Stimulated activated CD4-positive, alpha-beta T cell treated with anti-CD3 and anti-CD28 coated beads, Interleukin-2, amount 100 ng/mL, for 48 hours (primary cell): ENCODE results near the gene USP6NL.
A peak's percentile ranks its signal among the peaks of the same experiment; 100 is the strongest.
"Not testable (repeated sequence)": the region's sequence is repeated elsewhere in the genome, so short reads cannot be mapped to it uniquely, and the experiment has no call there.

ENCODE experiments used
- DNase-seq, 2 donors: peaks; one replicate each; pipeline ENCODE4 v3.0.0-alpha.2; 2020

The USP6NL gene

DNA sequence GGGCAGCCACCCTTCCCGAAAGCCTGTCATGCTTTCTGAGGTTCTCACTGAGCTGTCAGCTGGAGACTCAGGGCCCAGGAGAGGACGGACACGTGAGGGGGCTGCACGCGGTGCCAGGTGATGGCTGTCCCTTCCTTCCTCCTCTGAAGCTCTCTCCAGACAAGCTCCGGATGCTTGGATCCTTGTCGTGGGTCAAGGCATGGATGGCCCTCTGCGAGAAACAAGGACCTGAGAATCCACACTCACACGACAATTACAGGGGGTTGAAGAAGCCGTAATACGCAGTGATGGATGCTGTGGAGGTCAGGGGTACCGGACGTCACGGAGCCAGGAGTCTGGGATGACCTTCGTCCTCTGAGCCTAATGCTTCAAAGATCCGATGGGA, 170.3 kb downstream of the USP6NL start:
- no peak for DNase-seq

DNA sequence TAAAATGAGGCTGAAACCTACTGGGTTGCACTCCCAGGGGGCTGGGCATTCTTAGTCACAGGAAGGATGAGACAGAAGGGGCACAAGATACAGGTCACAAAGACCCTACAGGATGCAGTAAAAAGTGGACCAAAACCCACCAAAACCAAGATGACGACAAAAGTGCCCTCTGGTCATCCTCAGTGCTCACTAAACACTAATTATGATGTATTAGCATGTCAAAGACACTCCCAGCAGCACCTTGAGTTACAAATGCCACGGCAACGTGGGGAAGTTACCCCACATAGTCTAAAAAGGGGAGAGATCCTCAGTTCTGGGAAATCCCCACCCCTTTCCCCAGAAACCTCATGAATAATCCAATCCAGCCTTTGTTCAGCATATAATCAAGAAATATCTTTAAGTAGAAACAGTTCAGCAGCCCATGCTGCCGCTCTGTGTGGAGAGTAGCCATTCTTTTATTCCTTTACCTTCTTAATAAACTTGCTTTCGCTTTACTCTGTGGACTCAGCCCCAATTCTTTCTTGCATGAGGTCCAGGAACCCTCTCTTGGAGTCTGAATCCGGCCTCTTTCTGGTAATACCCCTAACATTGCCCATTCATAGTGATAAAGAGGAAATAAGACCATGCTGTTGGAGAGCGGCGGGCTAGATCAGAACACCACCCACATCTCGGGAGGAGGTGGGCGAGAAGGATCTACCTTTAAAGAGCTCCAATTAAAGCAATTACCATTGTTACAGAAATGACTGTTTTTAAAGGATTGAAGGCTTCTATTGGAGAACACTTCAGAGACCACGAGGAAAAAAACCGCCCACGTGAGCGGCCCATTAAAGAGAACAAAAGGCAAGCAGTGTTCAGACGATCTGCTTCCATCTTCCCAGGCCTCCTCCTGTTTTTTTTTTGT, 170.9 kb downstream of the USP6NL start:
- DNase-seq: peak; percentile 23 to 27

DNA sequence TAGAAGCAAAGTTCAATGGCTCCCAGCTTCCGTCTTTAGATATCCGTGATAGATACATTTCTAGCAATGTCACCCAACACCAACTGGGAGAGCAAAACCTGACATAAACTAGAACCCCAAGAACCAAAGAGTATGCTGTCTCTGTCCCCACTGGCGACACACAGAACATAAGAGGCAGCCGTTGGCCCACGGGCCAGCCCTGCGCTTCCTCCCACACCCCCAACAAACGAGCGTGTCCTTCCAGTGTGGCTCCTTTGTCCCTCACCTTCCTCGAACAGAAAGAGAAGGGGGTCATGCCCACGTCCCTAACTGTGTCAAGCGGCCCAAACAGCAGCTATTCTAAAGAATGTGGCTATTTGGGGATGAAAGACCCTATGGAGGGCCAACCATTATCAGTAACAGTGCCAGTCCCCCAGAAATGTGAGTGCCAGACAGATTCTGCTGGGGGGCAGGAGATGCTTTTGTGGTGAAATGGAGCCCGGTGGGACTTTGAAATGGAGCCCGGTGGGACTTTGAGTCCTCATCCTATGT, 171.9 kb downstream of the USP6NL start:
- DNase-seq: no peak

DNA sequence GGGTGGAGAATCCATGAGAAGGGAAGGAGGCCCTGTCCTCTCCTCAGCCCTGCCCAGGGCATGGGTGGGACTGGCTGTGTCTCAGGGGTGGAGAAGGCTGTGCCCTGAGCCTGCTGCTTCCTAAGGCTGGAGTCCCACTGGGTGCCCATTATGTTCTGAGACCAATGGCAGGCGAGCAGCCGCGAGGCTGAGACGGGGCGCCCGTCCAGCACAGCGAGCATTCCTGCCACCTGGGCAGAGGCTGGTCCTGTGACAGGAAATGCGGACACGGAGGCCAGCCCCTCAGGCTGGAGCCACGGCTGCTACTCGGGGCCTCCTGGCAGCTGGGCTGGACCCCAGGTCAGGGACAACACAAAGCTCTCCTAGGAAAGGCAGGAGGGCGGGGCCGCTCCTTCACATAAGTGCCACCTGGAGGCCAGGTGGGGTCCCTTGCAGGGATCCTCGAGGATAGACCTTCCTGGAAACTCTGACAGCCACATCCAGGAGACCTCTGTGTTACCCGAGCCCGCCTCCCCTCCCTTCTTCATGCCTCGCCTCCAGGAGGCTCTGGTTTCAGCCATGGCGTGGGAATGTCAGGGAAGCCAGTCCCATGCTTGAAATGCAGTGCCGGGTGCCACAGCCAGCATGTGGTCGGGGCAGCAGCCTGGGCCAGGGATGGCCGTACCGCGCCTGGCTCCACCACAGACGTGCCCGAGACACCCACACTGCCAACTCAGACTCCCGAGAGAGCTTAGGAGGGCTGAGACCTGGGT, 173.9 kb downstream of the USP6NL start:
- no peak for DNase-seq

DNA sequence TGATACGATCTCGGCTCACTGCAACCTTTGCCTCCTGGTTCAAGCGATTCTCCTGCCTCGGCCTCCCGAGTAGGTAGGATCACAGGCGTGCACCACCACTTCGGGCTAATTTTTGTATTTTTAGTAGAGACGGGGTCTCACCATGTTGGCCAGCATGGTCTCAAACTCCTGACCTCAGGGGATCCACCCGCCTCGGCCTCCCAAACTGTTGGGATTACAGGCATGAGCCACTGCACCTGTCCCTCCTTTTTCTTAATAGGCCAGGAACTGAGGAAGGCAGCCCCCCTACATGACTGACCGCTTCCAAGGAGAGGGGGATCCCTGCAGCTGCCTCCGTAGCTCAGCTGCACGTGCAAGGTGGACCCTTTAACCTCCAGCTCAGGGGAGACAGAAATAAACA, 175.0 kb downstream of the USP6NL start:
- not testable (repeated sequence) for DNase-seq

DNA sequence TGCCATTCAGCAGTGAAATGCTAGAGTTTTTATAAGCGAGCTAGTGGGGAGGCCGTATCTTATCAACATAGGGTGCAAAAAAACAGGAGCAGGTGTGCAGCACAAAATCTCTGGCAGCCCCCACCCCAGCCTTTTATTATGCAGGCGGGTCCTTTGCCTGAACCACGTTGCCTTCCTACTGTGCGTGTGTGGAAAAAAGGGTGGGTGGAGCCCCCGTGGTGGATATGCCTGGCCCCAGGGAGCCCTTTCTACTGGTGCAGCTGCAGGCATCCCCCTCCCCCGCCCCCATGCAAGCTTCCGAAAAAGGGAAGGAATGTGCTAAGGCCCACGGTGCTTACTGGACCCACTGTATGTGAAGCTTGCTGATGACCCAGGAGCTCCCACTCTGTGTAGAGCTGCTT, 175.9 kb downstream of the USP6NL start:
- no peak for DNase-seq

DNA sequence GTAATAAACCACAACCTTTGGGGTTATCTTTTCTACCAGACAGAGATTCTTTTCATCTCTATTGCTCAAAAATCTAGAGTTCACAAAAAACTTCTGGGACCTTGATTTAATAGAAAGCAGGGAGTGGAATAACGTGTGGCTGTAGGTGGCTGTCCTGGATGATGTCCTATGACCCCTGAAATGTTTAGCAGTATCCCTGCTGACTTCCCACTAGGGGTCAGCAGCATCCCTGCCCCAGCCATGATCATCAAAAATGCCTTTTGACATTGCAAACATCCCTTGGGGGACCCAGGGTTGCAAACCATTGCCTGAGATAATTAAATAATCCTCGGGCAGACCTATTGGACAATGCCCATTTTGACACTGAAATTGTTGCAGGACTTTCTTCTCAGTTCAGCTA, 177.1 kb downstream of the USP6NL start:
- DNase-seq: no peak

DNA sequence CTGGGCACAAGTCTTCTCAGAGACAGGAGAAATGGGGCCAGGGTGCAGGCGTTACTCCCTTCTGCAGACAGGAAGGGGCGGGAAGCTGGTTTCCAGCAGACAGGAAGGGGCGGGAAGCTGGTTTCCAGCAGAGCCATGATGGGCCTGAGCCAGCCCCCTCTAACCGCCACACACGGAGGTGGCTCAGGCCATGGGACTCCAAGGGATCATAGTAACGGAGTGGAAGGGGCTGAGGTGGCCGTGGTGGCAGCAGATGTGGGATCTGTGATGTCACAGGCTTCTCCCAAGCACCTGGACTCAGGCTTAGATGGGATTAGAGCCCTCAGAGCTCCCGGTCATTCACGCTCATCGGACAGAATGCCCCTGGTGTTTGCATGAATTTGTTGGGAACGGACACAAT, 177.8 kb downstream of the USP6NL start:
- DNase-seq: no peak

DNA sequence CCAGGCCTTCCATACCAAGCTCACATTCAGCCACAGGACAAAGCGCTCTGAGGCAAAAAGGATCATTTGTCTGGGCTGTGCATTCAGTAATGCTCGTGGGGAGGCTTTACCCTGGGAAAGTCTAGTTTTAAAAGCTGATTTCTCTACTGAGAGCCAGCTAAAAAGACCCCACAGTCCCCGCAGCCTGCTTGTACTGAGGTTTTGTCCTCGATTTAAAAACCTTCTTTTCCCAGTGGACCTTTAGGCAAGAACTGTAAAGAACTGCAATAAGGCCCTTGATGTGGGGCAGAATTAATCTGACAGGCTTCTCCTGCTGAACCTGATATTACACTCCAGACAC, 180.3 kb downstream of the USP6NL start:
- DNase-seq: no peak

DNA sequence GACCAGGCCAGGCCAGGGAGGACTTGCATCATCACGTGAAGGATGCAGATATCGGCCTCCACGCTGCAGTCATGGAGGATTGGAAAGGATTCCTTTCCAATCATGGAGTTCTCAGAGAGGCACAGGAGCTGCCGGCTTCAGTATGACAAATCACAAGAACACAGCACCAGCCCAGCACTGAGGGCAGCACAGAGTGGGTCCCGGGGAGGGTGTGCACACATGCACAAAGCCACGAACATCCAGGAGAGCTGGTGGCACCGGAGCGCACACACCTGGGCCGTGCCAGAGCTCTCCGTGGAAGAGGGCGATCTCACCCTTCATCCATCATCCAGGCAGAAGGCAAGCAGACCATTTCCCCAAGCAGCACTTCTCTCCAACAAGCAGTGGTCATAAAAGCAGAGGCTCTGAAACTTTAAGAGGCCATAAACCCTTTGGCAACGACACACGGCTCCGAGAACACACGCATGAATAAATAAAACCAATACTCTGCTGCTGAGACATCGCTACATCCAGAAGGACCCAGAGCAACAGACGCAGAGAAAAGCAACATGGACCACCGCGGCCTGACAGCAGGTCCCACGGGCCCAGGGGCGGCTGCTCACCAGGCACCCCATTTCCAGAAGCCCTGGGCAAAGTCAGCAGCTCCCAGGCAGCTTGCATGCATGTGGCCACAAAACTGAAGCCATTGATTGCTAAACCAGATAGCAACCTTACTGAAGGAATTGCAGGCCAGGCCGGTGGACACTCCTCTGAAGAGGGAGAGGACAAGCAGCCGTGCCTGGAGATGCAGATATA, 180.8 kb downstream of the USP6NL start:
- DNase-seq: no peak

DNA sequence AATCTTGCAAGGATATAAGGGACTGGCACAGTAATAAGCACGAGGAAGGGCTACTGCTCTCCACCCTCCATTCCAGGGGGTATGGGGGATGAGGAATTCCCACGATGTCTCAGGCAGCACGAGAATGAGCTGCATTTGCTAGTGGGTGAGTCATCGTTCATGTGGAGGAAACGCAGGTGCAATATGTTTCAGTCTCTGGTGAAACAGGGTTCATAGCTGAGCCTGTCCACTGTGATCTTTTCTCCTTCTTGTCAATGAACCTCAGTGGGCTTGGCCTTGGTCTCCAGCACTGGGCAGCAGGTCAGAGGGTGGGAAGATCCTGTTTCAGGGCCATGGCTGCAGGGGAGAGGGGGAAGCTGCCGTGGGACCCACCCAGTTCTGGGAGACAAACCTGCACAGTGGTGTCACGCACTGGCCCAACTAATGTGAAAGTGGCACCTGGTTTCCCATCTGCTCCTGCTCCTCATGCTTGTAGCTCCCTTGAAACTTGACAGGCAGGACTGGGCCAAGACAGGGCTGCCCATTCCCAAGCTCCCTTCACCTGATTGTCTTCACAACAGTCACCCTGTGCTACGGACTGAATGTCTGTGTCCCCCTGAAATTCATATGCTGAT, 181.9 kb downstream of the USP6NL start:
- no peak for DNase-seq

DNA sequence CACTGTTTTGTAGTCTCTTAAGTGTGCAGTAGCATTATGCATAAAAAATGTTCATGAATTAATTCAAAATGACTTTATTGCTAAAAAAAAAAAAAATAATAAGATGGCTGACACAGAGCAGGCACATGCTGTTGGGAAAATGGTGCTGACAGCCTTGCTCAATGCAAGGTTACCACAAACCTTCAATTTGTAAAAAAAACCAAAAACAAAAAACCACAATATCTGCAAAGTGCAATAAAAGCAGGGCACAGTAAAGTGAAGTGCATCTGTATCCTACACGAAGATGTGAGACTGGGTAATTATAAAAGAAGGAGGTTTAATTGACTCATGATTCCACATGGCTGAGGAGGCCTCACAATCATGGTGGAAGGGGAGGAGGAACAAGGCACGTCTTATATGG, 185.8 kb downstream of the USP6NL start:
- no peak for DNase-seq

DNA sequence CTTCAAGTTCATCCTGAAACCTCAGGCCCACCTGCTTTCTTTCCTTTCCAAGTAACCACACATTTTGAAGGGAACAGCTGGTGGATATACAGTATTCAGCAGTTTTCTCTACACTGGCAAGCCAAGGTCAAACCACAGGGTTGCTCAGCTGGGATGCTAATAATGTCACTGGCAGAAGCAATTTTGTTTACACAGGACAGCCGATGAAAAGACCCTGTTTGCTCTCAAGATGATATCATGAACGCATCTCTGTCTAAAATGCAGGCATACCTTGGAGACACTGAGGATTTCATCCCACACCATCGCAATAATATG, 186.2 kb downstream of the USP6NL start:
- no peak for DNase-seq

DNA sequence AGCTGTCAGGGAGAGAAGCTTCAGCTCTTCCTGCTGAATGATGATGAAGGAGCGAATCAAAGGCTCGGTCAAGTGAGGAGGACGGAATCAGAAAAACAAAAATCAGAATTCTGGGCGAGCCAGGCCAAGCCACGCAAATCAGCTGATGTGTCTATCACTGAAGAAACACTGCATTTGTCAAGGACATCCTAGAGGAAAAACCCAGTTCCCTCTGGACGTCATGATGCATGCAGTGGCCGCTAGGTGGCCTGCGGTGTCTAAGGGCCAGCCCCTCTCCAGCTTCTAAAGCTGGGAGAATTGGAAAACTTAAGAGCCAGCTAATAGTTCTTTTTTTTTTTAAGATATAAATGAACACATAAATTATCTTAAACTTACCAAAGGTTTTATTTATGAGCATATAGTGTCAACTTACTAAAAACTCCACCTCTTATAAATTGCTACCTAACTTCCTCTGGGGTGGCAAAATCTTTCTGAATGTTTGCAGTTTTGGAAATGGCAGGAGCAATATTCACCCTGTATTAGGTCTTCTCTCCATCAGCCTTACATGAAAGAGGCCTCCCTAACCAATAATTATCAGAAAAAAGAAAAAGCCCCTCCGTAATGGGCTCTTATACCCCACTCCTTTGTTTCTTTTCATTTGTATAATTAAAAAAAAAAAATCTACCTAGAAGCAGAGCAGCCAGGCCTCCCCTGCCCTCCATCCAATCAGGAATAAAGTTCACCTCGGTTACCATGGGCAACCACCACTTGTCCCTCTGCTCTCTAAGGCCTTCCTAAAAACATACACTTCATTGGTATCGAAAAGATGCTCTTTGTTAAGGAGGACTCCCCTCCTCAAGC, 186.8 kb downstream of the USP6NL start:
- no peak for DNase-seq

DNA sequence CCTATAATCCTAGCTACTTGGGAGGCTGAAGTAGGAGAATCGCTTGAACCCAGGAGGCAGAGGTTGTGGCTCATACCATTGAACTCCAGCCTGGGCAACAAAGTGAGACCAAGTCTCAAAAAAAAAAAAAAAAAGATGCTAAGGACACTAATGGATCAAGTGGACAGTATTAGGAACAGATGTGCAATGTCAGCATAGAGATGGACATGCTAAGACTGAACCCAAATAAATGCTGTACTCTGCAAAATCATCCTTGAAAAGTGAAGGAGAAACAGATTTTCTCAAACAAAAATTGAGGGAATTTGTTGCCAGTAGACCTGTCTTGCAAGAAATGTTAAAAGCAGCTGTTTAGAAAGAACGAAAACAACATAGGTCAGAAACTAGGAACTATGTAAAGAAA, 194.5 kb downstream of the USP6NL start:
- no peak for DNase-seq

DNA sequence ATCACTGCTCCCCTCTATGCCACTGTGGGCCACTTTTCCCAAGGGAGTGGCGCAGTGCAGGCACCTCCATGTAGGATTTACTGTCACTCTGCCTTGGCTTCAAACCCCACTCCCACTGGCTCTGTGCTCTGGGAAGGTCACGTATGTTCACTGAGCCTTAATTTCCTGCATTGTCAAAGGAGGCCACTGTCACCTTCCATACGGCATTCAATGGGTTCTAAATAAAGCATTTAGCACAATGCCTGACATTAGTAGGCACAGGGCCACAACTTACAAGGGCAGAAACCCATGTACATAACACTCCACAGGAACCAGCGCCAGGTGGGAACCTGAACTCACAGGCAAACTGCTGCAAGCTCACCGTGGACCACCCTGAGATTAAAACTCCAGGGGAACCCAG, 196.4 kb downstream of the USP6NL start:
- DNase-seq: no peak

DNA sequence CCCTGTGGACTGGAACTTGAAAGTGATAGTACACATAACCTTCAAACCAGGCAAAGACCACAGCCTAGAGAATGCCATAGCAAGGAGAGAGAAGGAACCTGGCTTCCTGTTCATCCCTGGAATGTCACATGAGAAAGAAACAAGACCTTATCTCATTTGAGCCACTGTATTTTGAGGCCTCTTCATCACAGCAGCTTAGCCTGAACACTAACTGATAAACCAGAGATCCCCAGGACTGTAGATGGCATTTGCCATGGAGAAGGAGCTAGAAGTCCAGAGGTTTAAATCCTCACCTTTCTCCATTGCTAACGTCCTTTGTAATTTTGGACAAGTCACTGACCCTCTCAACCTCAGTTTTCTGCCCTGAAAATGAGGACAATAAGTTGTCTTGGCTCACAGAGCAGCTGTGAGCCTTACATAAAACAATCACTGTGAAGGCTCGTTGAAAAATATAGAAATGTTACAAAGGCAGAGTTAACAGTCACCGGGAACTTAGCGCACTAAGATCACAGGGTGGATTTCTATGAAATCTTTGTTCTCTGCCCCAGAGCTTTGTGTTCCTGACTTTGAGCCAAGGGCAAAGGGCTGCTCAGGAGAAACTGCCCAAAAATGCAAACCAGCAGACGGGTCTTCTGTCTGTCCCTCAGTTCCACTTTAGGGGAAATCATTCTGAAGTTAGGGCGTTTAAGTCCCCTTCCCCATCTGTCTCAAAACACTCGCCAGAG, 197.0 kb downstream of the USP6NL start:
- no peak for DNase-seq

DNA sequence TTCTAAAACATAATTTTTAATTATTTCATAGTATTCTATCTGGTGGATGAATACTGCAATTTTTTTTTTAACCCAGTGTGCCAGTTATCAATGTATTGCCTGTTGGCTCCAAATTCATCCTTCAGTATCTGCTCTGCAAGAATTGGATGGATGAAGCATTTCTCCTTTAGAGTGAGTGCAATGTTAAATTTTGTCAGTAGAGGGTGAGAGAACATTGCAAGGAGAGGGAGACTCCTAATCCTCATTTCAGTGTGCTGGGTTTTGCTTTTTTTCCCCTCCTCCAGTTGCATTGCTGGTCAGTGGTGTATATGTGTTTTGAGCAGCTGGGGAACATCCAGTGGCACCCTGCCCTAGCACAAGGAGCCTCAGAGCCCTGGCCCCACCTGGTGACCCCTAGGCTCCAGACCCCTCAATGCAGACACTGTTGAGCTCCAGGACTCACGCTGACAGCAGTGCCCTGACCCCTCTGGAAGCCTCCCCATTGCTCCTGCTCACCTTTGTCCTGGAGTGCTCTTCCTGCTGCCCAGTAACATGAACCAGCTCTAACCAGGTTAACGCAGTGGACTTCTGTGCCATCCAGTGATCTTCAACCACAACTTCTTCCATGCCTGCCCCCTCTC, 199.4 kb downstream of the USP6NL start:
- DNase-seq: no peak

DNA sequence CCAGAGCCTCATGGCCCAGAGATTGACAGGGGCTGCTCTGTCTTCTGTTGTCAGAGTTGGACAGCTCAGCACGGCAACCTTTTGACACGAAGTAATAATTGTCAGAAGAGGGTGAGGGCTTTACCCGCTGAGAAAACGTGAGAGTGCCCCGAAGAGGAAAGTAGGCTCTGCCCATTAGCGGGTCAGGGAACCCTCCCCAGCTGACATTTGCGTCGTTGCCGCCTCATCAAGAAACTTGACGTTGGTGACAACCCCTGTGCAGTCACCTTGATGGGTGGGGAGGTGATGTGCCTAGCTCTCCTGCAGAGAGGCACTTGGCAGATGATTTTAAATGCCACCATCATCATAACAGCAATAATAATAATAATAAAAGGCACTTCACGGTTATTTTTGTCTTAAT, 202.1 kb downstream of the USP6NL start:
- no peak for DNase-seq

DNA sequence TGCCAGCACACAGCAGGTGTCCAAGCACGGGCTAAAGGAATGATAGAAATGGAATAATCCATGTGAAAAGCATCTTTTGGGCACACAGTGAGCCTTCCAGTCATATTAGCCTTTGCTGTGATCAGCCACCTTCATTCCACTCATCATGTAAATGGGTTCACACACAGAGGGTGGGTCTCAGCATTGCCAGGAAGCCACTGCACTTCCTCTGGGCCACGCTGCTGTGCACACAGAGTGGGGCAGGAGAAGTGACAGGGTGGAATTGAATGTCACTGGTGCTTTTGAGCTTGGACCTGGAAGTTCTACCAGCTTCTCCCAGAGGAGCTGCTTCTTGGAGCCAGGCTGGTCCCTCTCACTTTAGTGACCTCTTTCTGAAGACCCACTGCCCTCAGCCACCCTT, 203.5 kb downstream of the USP6NL start:
- no peak for DNase-seq

DNA sequence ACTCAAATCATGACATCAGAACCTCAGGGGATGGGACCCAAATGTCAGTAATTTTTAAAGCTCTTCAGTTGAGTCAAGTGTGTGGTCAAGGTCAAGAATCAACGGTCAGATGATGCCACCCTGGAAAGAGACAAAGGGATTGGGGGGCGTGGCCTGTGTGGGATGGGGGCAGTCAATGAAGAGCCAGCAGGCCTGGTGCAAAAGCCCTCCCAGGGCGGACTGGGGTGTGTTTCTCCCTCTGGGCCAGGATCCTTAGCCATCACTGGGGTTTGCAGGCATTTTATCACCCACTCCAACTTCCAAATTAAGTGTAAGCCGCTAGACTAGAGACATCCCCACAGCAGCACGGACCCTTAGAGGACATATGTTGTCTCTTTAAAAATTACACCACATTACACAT, 204.7 kb downstream of the USP6NL start:
- DNase-seq: no peak
